Neural cell (in vitro differentiated cells): Measurements from ENCODE around the gene MUC6. TPM values are rescaled to one million over a fixed set of nuclear protein-coding genes. Genes with fewer than 3 reads are reported as not detected.

Source experiments
- H2AFZ ChIP-seq: fragments of 200-600, 300-800 bp; sonication (generic), shearing (Covaris generic); 2 replicates; pipeline ENCODE4 v1.6.0; 2014; ENCODE audit warnings: low read depth, mild to moderate bottlenecking, antibody characterized with exemption, low read length, moderate library complexity
- H3F3A ChIP-seq: fragments of 200-600 bp; shearing (Covaris generic); 2 replicates; pipeline ENCODE4 v1.6.1; 2016; ENCODE audit warnings: mild to moderate bottlenecking, moderate library complexity, mixed read lengths, antibody characterized with exemption, low read length; ENCODE audit not compliant: insufficient read depth, poor library complexity, severe bottlenecking
- H3K27ac ChIP-seq: fragments of 200-600, 300-800 bp; sonication (generic), shearing (Covaris generic); 2 replicates; pipeline ENCODE4 v1.5.1; 2014; ENCODE audit warnings: mild to moderate bottlenecking, low read length, moderate library complexity
- H3K27me3 ChIP-seq: fragments of 300-800, 200-600 bp; sonication (generic), shearing (Covaris generic); 2 replicates; pipeline ENCODE4 v1.6.0; 2014; ENCODE audit warnings: mild to moderate bottlenecking, low read depth, low read length, moderate library complexity; ENCODE audit not compliant: insufficient read depth
- H3K36me3 ChIP-seq: fragments of 300-800, 200-600 bp; sonication (generic), shearing (Covaris generic); 2 replicates; pipeline ENCODE4 v1.5.1; 2014; ENCODE audit warnings: mild to moderate bottlenecking, antibody characterized with exemption, low read length, moderate library complexity; ENCODE audit not compliant: insufficient read depth
- H3K4me2 ChIP-seq: fragments of 300-800, 200-600 bp; sonication (generic), shearing (Covaris generic); 2 replicates; pipeline ENCODE4 v1.6.0; 2014; ENCODE audit warnings: mild to moderate bottlenecking, low read length
- H3K4me3 ChIP-seq: fragments of 300-800, 200-600 bp; sonication (generic), shearing (Covaris generic); 2 replicates; pipeline ENCODE4 v1.5.1; 2014; ENCODE audit warnings: mild to moderate bottlenecking, low read length, moderate library complexity
- H3K79me2 ChIP-seq: fragments of 200-600 bp; shearing (Covaris generic); replicated peaks from 2 replicates; pipeline ENCODE4 v1.6.0; 2014; ENCODE audit warnings: mild to moderate bottlenecking, low read length, moderate library complexity; ENCODE audit not compliant: insufficient read depth
- H3K9ac ChIP-seq: fragments of 300-800, 200-600 bp; sonication (generic), shearing (Covaris generic); 2 replicates; pipeline ENCODE4 v1.6.1; 2016; ENCODE audit warnings: mild to moderate bottlenecking, low read length, mixed read lengths
- H3K9me2 ChIP-seq: fragments of 200-600 bp; shearing (Covaris generic); 2 replicates; pipeline ENCODE4 v1.6.1; 2016; ENCODE audit warnings: mild to moderate bottlenecking, low read length, mixed read lengths; ENCODE audit not compliant: insufficient read depth
- H3K9me3 ChIP-seq: fragments of 200-600, 300-800 bp; sonication (generic), shearing (Covaris generic); 2 replicates; pipeline ENCODE4 v1.6.1; 2016; ENCODE audit warnings: mild to moderate bottlenecking, mixed run types, low read length, moderate library complexity, mixed read lengths
- H4K20me1 ChIP-seq: fragments of 200-600 bp; shearing (Covaris generic); 2 replicates; pipeline ENCODE4 v1.6.1; 2016; ENCODE audit warnings: mild to moderate bottlenecking, mixed run types; ENCODE audit not compliant: insufficient read depth
- CTCF ChIP-seq: fragments of 450-650 bp; IDR thresholded peaks from 2 replicates; pipeline ENCODE4 v1.5.1; 2014; ENCODE audit warnings: antibody characterized with exemption, mild to moderate bottlenecking, moderate library complexity; ENCODE audit not compliant: poor library complexity, severe bottlenecking
- EP300 ChIP-seq: fragments of 450-650 bp; conservative IDR thresholded peaks from 2 replicates; pipeline ENCODE4 v1.6.1; 2014; ENCODE audit warnings: antibody characterized with exemption, mild to moderate bottlenecking, moderate library complexity; ENCODE audit not compliant: poor library complexity, severe bottlenecking
- EZH2 ChIP-seq: fragments of 200-600, 300-800 bp; shearing (Covaris generic), sonication (generic); IDR thresholded peaks from 2 replicates; pipeline ENCODE4 v1.6.1; 2014; ENCODE audit warnings: antibody characterized with exemption, low read length, borderline replicate concordance, mild to moderate bottlenecking; ENCODE audit not compliant: insufficient read depth, poor library complexity, severe bottlenecking
- MXI1 ChIP-seq: fragments of 450-650 bp; conservative IDR thresholded peaks from 2 replicates; pipeline ENCODE4 v1.6.1; 2014; ENCODE audit warnings: antibody characterized with exemption, mild to moderate bottlenecking; ENCODE audit not compliant: poor library complexity, severe bottlenecking
- RAD21 ChIP-seq: fragments of 450-650 bp; conservative IDR thresholded peaks from 2 replicates; pipeline ENCODE4 v1.6.1; 2014; ENCODE audit warnings: antibody characterized with exemption, mild to moderate bottlenecking, moderate library complexity
- REST ChIP-seq: IDR thresholded peaks from 2 replicates; pipeline ENCODE4 v1.6.1; 2012; ENCODE audit warnings: borderline replicate concordance
- SMC3 ChIP-seq: fragments of 450-650 bp; conservative IDR thresholded peaks from 2 replicates; pipeline ENCODE4 v1.6.1; 2014; ENCODE audit warnings: antibody characterized with exemption, mild to moderate bottlenecking, moderate library complexity; ENCODE audit not compliant: poor library complexity
- polyA plus RNA-seq: library from polyadenylated mRNA; depleted of rRNA; stranded (reverse); fragments of >200 nt; gene quantifications from 2 replicates; pipeline ENCODE4 v1.2.3, GENCODE V29; 2014

MUC6 gene
- polyA plus RNA-seq, 1 donor from 2014 or later = not detected

- TF ChIP-seq MXI1 (no peak), CTCF (no peak), EP300 (no peak), REST (no peak), RAD21 (no peak), EZH2 (no peak), SMC3 (no peak)
- Histone ChIP-seq H3K27me3 (no peaks in the 10 kb centered on the region), H3F3A (no peaks in the 10 kb centered on the region), H3K79me2 (no peaks in the 10 kb centered on the region), H2AFZ (no peak overlapping the region), H3K9ac (no peak overlapping the region), H3K27ac (no peak overlapping the region), H3K9me3 (no peaks in the 10 kb centered on the region), H3K9me2 (no peaks in the 10 kb centered on the region), H3K4me3 (no peak overlapping the region), H3K36me3 (no peaks in the 10 kb centered on the region), H3K4me2 (no peak overlapping the region), H4K20me1 (no peaks in the 10 kb centered on the region)
These were observed 72.7 kb downstream of the MUC6 start for GRCh38 chr11:963852-964251.

Other genes starting within 250 kb of the MUC6 start
- 11.8 and 16.2 TPM in 2 replicates for gene CEND1, start 246.6 kb downstream of the MUC6 start, polyA plus RNA-seq
- gene SLC25A22, start 238.4 kb downstream of the MUC6 start, polyA plus RNA-seq = 40.9 and 66.4 TPM in 2 replicates
- 13.3 and 34.9 TPM in 2 replicates for gene PIDD1, start 231.5 kb downstream of the MUC6 start, polyA plus RNA-seq
- gene RPLP2, start 226.8 kb downstream of the MUC6 start, polyA plus RNA-seq = 147 and 167 TPM in 2 replicates
- gene PNPLA2, start 217.8 kb downstream of the MUC6 start, polyA plus RNA-seq = 7.3 and 7.8 TPM in 2 replicates
- 1.2 and 6.5 TPM in 2 replicates for gene CRACR2B, start 208.8 kb downstream of the MUC6 start, polyA plus RNA-seq
- gene CD151, start 203.8 kb downstream of the MUC6 start, polyA plus RNA-seq = 70.8 and 80.1 TPM in 2 replicates
- 50.6 and 62.3 TPM in 2 replicates for gene POLR2L, start 194.2 kb downstream of the MUC6 start, polyA plus RNA-seq
- gene TSPAN4, start 193.9 kb downstream of the MUC6 start, polyA plus RNA-seq = 68.1 and 68.3 TPM in 2 replicates
- 51.2 and 81.3 TPM in 2 replicates for gene CHID1, start 125.9 kb downstream of the MUC6 start, polyA plus RNA-seq
- gene AP2A2, start 110.8 kb downstream of the MUC6 start, polyA plus RNA-seq = 46.5 and 46.8 TPM in 2 replicates
- not detected in 2 replicates for gene MUC2, start 38.2 kb upstream of the MUC6 start, polyA plus RNA-seq
- not detected in 2 replicates for gene MUC5AC, start 121.2 kb upstream of the MUC6 start, polyA plus RNA-seq
- not detected in 2 replicates for gene MUC5B, start 186.3 kb upstream of the MUC6 start, polyA plus RNA-seq